ENCODE results near the gene EXD3.

The EXD3 gene

GRCh38 chr9:137446851-137447471 is 24.0 kb upstream of the EXD3 start:
- DNase-seq = no peak

- DNase-seq = no peak
Observed at GRCh38 chr9:137445930-137446431, 23.0 kb upstream of the EXD3 start.

GRCh38 chr9:137445275-137445807 is 22.4 kb upstream of the EXD3 start:
- DNase-seq = peak; percentile 89

- DNase-seq = no peak
Observed at GRCh38 chr9:137444106-137444790, 21.3 kb upstream of the EXD3 start.

- no peak for DNase-seq
Observed at GRCh38 chr9:137441935-137442321, 19.0 kb upstream of the EXD3 start.

GRCh38 chr9:137441289-137441934 is 18.4 kb upstream of the EXD3 start, which contains the start of gene ENTPD8:
Gene ENTPD8, minus strand, starts transcription at chr9:137441357. Its CDS starts 3,072 bp downstream, at chr9:137438285.
- DNase-seq = no peak

GRCh38 chr9:137439158-137439714 is 16.3 kb upstream of the EXD3 start:
- no peak for DNase-seq

- DNase-seq = no peak
Observed at GRCh38 chr9:137438591-137439157, 15.7 kb upstream of the EXD3 start.

GRCh38 chr9:137437691-137438590 is 15.0 kb upstream of the EXD3 start:
- no peak for DNase-seq

- no peak for DNase-seq
Observed at GRCh38 chr9:137436761-137437600, 14.0 kb upstream of the EXD3 start.

- DNase-seq = no peak
Observed at GRCh38 chr9:137435980-137436760, 13.2 kb upstream of the EXD3 start.

GRCh38 chr9:137435381-137435891 is 12.5 kb upstream of the EXD3 start:
- DNase-seq = no peak

- DNase-seq = no peak
Observed at GRCh38 chr9:137434498-137435380, 11.8 kb upstream of the EXD3 start.

GRCh38 chr9:137433916-137434431 is 11.0 kb upstream of the EXD3 start:
- DNase-seq = no peak

- DNase-seq = no peak
Observed at GRCh38 chr9:137433349-137433915, 10.5 kb upstream of the EXD3 start.

- no peak for DNase-seq
Observed at GRCh38 chr9:137432687-137433348, 9.9 kb upstream of the EXD3 start.

- DNase-seq = no peak
Observed at GRCh38 chr9:137431416-137431931, 8.5 kb upstream of the EXD3 start.
